ENCODE results near the gene SMAD4.

SMAD4 gene

GRCh38 chr18:51121597-51121857, 91.5 kb downstream of the SMAD4 start:
- H3K36me3 Mint-ChIP-seq (ENCODE audit: low read depth), result no peaks in the 10 kb centered on the region
- DNase-seq (ENCODE audit: low spot score), result no peak
- H3K9me3 Mint-ChIP-seq, result peaks cover 9% of the 10 kb centered on the region
- H3K4me3 Mint-ChIP-seq, result no peak overlapping the region
- H3K27ac Mint-ChIP-seq, result no peak overlapping the region
- H3K27me3 Mint-ChIP-seq (ENCODE audit: low read depth), result no peaks in the 10 kb centered on the region
- no peaks in the 10 kb centered on the region for H3K4me1 Mint-ChIP-seq (ENCODE audit: low read depth)

GRCh38 chr18:51122266-51123045, 92.4 kb downstream of the SMAD4 start:
- Mint-ChIP-seq H3K27ac (no peak overlapping the region), H3K27me3 (ENCODE audit: low read depth) (peaks cover 2% of the 10 kb centered on the region), H3K4me1 (ENCODE audit: low read depth) (no peaks in the 10 kb centered on the region), H3K9me3 (peaks cover 9% of the 10 kb centered on the region), H3K36me3 (ENCODE audit: low read depth) (no peaks in the 10 kb centered on the region), H3K4me3 (no peak overlapping the region)
- no peak for DNase-seq (ENCODE audit: low spot score)

- Mint-ChIP-seq H3K9me3 (peaks cover 6% of the 10 kb centered on the region), H3K4me1 (ENCODE audit: low read depth) (no peaks in the 10 kb centered on the region), H3K4me3 (no peak overlapping the region), H3K27ac (no peak overlapping the region), H3K36me3 (ENCODE audit: low read depth) (no peaks in the 10 kb centered on the region), H3K27me3 (ENCODE audit: low read depth) (peaks cover 2% of the 10 kb centered on the region)
- DNase-seq (ENCODE audit: low spot score), result no peak
Observed at GRCh38 chr18:51123046-51123395, 93.0 kb downstream of the SMAD4 start.

- H3K27ac Mint-ChIP-seq, result no peak overlapping the region
- H3K4me1 Mint-ChIP-seq (ENCODE audit: low read depth), result no peaks in the 10 kb centered on the region
- no peak overlapping the region for H3K4me3 Mint-ChIP-seq
Observed at GRCh38 chr18:51123481-51123880, 93.5 kb downstream of the SMAD4 start.

GRCh38 chr18:51123936-51124486, 94.0 kb downstream of the SMAD4 start:
- no peaks in the 10 kb centered on the region for H3K4me1 Mint-ChIP-seq (ENCODE audit: low read depth)
- no peak for DNase-seq (ENCODE audit: low spot score)
- H3K4me3 Mint-ChIP-seq, result no peak overlapping the region
- H3K27me3 Mint-ChIP-seq (ENCODE audit: low read depth), result peaks cover 2% of the 10 kb centered on the region
- H3K27ac Mint-ChIP-seq, result no peak overlapping the region
- no peaks in the 10 kb centered on the region for H3K36me3 Mint-ChIP-seq (ENCODE audit: low read depth)
- H3K9me3 Mint-ChIP-seq, result no peaks in the 10 kb centered on the region

More at GRCh38 chr18:51123481-51123880, 93.5 kb downstream of the SMAD4 start:
- Mint-ChIP-seq H3K27me3 (ENCODE audit: low read depth) (peaks cover 2% of the 10 kb centered on the region), H3K9me3 (peaks cover under 1% of the 10 kb centered on the region), H3K36me3 (ENCODE audit: low read depth) (no peaks in the 10 kb centered on the region)
- no peak for DNase-seq (ENCODE audit: low spot score)

GRCh38 chr18:51125976-51126375, 96.0 kb downstream of the SMAD4 start:
- Mint-ChIP-seq H3K27me3 (ENCODE audit: low read depth) (peaks cover 2% of the 10 kb centered on the region), H3K9me3 (no peaks in the 10 kb centered on the region), H3K27ac (no peak overlapping the region), H3K36me3 (ENCODE audit: low read depth) (no peaks in the 10 kb centered on the region), H3K4me1 (ENCODE audit: low read depth) (no peaks in the 10 kb centered on the region), H3K4me3 (no peak overlapping the region)
- no peak for DNase-seq (ENCODE audit: low spot score)

GRCh38 chr18:51127664-51128063, 97.7 kb downstream of the SMAD4 start:
- peaks cover 2% of the 10 kb centered on the region for H3K27me3 Mint-ChIP-seq (ENCODE audit: low read depth)

GRCh38 chr18:51128533-51128932, 98.5 kb downstream of the SMAD4 start:
- no peaks in the 10 kb centered on the region for H3K4me1 Mint-ChIP-seq (ENCODE audit: low read depth)
- H3K27ac Mint-ChIP-seq, result no peak overlapping the region

More at GRCh38 chr18:51127664-51128063, 97.7 kb downstream of the SMAD4 start:
- Mint-ChIP-seq H3K27ac (no peak overlapping the region), H3K4me3 (no peak overlapping the region), H3K4me1 (ENCODE audit: low read depth) (no peaks in the 10 kb centered on the region), H3K9me3 (no peaks in the 10 kb centered on the region), H3K36me3 (ENCODE audit: low read depth) (no peaks in the 10 kb centered on the region)
- no peak for DNase-seq (ENCODE audit: low spot score)

GRCh38 chr18:51132256-51132935, 102.4 kb downstream of the SMAD4 start:
- DNase-seq (ENCODE audit: low spot score), result no peak
- Mint-ChIP-seq H3K4me3 (no peak overlapping the region), H3K27me3 (ENCODE audit: low read depth) (no peaks in the 10 kb centered on the region), H3K4me1 (ENCODE audit: low read depth) (no peaks in the 10 kb centered on the region), H3K27ac (no peak overlapping the region), H3K9me3 (no peaks in the 10 kb centered on the region), H3K36me3 (ENCODE audit: low read depth) (no peaks in the 10 kb centered on the region)

More at GRCh38 chr18:51128533-51128932, 98.5 kb downstream of the SMAD4 start:
- Mint-ChIP-seq H3K9me3 (no peaks in the 10 kb centered on the region), H3K27me3 (ENCODE audit: low read depth) (peaks cover 2% of the 10 kb centered on the region), H3K36me3 (ENCODE audit: low read depth) (no peaks in the 10 kb centered on the region), H3K4me3 (no peak overlapping the region)
- DNase-seq (ENCODE audit: low spot score), result no peak

- Mint-ChIP-seq H3K4me3 (no peak overlapping the region), H3K9me3 (no peaks in the 10 kb centered on the region), H3K4me1 (ENCODE audit: low read depth) (no peaks in the 10 kb centered on the region), H3K36me3 (ENCODE audit: low read depth) (no peaks in the 10 kb centered on the region), H3K27me3 (ENCODE audit: low read depth) (no peaks in the 10 kb centered on the region), H3K27ac (no peak overlapping the region)
- no peak for DNase-seq (ENCODE audit: low spot score)
Observed at GRCh38 chr18:51133580-51134160, 103.7 kb downstream of the SMAD4 start.
